Stimulated activated CD4-positive, alpha-beta T cell treated with anti-CD3 and anti-CD28 coated beads, Interleukin-2, amount 100 ng/mL, for 4 hours (primary cell): ENCODE data around the gene MRPL23.

Experiments
- DNase-seq: peaks from one replicate; pipeline ENCODE4 v3.0.0-alpha.2; 2020; ENCODE audit warnings: low read depth

The MRPL23 gene

DNA sequence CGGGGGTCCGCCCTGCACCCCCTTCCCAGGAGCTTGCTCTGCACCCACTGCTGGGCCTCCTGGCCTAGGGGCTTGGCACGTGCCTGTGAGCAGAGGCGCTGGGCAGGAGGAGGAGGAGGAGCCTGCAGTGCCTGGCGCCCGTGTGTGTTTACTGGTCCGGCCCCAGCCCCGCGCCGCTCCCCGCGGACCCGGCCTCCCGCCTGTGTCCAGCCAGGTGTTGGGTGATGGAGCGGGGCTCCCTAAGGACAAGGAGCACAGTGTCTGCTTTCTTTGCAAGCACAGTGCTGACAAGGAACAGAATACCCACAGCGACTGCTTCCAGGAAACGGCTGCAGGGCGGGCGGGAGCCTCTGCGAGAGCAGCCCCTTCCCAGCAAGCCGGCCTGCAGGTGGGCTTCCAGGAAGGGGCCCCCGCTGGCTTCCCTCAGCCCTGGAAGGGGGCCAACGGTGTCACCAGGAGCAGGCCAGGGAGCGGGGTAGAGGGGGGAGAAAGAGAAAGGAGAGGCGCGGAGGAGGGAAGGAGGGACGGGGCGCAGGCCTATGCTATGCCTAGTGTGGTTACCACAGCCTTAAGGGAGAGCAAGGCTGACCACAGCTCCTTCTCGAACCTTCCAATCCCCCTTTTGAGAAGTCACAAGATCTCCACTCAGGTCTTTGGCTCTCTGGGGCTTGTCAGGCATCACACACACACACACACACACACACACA lies 43.9 kb downstream of the MRPL23 start:
- no peak for DNase-seq

DNA sequence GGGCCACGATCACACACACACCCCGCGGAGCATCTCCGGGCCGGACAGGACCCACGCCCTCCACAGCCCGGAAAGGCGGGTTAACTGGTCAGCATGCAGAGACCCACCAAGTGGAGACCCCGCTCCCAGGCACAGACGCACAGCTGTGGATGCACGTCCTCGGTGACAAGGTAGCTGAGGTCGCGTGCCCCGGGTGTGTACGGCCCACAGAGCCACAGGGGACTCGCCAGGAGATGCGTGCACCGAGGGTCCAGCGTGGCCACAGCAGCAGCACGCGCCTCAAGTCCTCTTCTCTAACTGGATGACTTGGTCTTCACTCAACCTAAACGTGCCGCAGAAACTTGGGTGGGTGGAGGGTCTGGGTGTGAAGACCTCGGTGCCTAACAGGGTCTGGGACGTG lies 45.0 kb downstream of the MRPL23 start:
- DNase-seq, result no peak

GRCh38 chr11:1994121-1994520 lies 47.0 kb downstream of the MRPL23 start:
- DNase-seq, result no peak

DNA sequence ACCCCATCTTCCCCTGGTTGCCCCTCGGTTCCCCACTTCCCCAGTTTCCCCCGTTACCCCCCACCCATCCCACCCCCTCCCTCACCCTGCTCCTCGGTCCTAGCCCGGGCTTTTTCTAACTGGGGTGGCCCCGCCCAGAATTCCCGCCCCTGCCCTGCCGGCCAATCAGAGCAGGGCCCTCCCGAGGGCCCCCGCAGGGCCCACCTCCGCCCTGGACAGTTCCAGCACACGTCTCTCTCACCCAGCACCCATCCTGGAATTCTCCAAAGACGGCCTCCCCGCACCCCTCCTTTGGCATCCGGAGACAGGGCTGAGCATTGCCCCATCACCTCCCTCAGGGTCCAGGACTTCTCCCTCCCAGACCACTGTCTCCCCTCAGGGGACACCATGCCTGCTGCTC lies 50.6 kb downstream of the MRPL23 start, which contains the start of gene H19:
H19 (minus strand) TSS at position 88 of the 400 bp plus-strand sequence.
- DNase-seq, result no peak

DNA sequence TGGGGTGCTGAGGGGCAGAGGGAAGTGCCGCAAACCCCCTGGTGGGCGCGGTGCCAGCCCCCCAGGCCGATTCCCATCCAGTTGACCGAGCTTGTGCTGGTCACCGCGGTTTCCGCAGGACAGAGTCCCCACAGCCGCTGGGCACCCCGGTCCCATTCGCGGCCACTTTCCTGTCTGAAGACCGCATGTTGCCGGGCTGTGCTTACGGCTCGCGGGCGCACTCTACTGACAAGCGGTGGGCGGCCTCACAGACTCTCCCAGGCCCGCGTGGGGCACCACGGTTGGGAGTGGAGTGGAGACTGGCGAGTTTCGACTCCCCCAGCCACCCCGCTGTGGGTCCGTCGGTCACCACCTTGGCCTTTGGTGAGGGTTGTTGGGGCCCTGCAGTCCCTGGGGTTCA lies 51.2 kb downstream of the MRPL23 start:
- no peak for DNase-seq

DNA sequence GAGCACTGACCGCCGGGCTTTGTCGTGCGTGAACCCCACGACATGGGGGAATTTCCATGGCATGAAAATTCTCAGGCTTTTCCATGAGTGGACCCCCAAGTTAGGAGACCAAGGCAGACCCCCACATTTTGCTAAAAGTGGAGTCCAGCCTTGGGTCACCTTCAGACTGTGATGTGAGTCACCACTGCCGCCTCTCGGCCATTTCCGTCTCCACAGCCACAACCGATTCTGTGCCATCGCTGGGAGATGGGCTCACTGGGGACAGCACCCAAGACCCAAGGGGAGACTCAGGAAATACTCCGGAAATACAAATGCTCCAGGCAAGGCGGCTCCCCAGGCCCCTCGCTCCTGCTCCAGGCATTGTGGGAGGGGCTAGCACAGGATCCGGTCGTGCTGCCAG lies 51.7 kb downstream of the MRPL23 start:
- DNase-seq, result no peak

DNA sequence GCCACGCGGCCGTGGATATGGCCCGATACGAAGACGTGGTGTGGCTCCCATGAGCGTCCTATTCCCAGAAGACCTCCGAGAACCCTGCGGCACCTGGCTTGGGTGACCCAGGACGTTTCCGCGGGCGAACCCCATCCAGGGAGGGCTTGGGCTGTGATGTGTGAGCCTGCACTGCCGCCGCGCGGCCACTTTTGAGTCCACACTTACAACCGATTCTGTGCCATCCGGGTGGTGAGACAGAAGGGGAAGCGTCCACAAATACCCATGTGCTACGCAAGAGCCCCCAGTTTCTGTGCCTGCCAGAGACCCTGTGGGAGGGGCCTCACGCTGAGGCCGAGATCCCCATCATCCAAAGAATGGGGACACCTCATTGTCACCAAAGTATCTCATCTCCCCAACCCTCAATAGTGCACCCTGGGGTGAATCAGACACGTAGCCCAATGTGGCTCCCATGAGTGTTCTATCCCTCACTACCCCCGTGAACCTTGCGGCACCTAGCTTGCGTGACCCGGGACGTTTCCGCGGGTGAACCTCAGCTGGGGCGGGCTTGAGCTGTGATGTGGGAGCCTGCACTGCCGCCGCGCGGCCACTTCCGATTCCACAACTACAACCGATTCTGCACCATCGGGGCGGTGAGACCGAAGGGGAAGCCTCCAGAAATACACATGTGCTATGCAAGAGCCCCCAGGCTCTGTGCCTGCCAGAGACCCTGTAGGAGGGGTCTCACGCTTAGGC lies 55.1 kb downstream of the MRPL23 start:
- no peak for DNase-seq

- no peak for DNase-seq
Measured at GRCh38 chr11:2002807-2003206, 55.7 kb downstream of the MRPL23 start.

- DNase-seq, result no peak
Measured at GRCh38 chr11:2004466-2004865, 57.3 kb downstream of the MRPL23 start.
